SK-N-SH (cell line): Measurements from ENCODE around the gene ASF1B.

Source experiments
- CHD2 ChIP-seq: fragments of 150-350 bp; IDR thresholded peaks from 2 replicates; pipeline ENCODE4 v1.6.1; 2018; ENCODE audit warnings: low read length; ENCODE audit not compliant: partially characterized antibody
- CTCF ChIP-seq: fragments of 200-600 bp; sonication (generic); IDR thresholded peaks from 2 replicates; pipeline ENCODE4 v1.6.1; 2017; ENCODE audit warnings: antibody characterized with exemption, mild to moderate bottlenecking, moderate library complexity
- EZH2phosphoT487 ChIP-seq: fragments of 200-600 bp; sonication (generic); IDR thresholded peaks from 2 replicates; pipeline ENCODE4 v1.6.1; 2017; ENCODE audit warnings: low read depth, mixed run types, mild to moderate bottlenecking, antibody characterized with exemption, moderate library complexity, borderline replicate concordance
- FOXJ3 ChIP-seq: sonication (generic); formaldehyde crosslinking; IDR thresholded peaks from 2 replicates; pipeline ENCODE4 v1.5.1; 2020; ENCODE audit warnings: mild to moderate bottlenecking, missing genetic modification reagents
- FOXM1 ChIP-seq: IDR thresholded peaks from 2 replicates; pipeline ENCODE4 v1.4.0; 2012; ENCODE audit warnings: low read depth, mild to moderate bottlenecking
- JUND ChIP-seq: IDR thresholded peaks from 2 replicates; pipeline ENCODE4 v1.4.0; 2012
- MAX ChIP-seq: IDR thresholded peaks from 2 replicates; pipeline ENCODE4 v1.4.0; 2012; ENCODE audit warnings: low read depth
- MXI1 ChIP-seq: IDR thresholded peaks from 2 replicates; pipeline ENCODE4 v1.6.1; 2012; ENCODE audit warnings: mild to moderate bottlenecking, low read depth, low read length, improper control_type of control experiment
- POLR2AphosphoS5 ChIP-seq: IDR thresholded peaks from 2 replicates; pipeline ENCODE4 v1.6.1; 2012; ENCODE audit warnings: low read depth, low read length
- SIN3A ChIP-seq: IDR thresholded peaks from 2 replicates; pipeline ENCODE4 v1.6.1; 2012; ENCODE audit warnings: low read depth, mild to moderate bottlenecking, low read length, moderate library complexity, borderline replicate concordance
- TCF12 ChIP-seq: IDR thresholded peaks from 2 replicates; pipeline ENCODE4 v1.4.0; 2012
- TEAD4 ChIP-seq: IDR thresholded peaks from 2 replicates; pipeline ENCODE4 v1.4.0; 2012; ENCODE audit warnings: mild to moderate bottlenecking, borderline replicate concordance; ENCODE audit not compliant: insufficient read depth
- TF ChIP-seq, protein P1 (sequence below): IDR thresholded peaks from 2 replicates; pipeline ENCODE4 v1.6.1; 2012; ENCODE audit warnings: mild to moderate bottlenecking, low read depth, low read length, moderate library complexity
- TF ChIP-seq, protein P2 (sequence below): IDR thresholded peaks from 2 replicates; pipeline ENCODE4 v1.4.0; 2012; ENCODE audit warnings: low read depth, borderline replicate concordance

DNA sequence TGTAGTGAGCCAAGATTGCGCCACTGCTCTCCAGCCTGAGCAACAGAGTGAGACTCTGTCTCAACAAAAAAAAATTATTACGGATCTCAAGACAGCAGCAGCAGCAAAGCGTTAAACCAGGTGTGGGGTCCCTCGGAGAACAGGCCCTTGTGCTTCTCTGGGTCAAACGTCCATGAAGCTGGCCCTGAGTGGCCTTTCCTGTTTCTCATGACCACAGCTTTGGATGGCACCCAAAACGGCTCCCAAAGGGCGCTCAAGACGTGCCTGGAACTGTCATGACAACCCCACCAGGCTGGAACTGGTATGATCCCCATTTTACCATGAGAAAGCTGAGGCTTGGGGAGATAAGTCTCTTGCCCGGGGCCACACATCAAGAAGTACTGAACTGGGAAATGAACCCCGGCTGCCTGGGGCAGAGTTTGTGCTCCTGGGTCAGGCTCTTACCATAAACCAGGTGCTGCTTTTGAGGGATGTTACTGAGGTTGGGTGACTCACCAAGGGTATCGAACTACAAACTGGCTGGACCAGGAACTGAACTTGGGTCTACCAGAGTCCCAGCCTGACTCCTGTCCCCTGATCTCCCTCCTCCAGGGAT lies 34.2 kb downstream of the ASF1B start:
- TF ChIP-seq POLR2AphosphoS5 (no peak), CTCF (no peak), MAX (no peak), JUND (no peak), EZH2phosphoT487 (no peak), CHD2 (no peak), FOXM1 (no peak), SIN3A (no peak), TEAD4 (no peak), TCF12 (no peak), MXI1 (no peak), FOXJ3 (CRISPR knock-in tag) (no peak)
- TF ChIP-seq, protein P1, sequence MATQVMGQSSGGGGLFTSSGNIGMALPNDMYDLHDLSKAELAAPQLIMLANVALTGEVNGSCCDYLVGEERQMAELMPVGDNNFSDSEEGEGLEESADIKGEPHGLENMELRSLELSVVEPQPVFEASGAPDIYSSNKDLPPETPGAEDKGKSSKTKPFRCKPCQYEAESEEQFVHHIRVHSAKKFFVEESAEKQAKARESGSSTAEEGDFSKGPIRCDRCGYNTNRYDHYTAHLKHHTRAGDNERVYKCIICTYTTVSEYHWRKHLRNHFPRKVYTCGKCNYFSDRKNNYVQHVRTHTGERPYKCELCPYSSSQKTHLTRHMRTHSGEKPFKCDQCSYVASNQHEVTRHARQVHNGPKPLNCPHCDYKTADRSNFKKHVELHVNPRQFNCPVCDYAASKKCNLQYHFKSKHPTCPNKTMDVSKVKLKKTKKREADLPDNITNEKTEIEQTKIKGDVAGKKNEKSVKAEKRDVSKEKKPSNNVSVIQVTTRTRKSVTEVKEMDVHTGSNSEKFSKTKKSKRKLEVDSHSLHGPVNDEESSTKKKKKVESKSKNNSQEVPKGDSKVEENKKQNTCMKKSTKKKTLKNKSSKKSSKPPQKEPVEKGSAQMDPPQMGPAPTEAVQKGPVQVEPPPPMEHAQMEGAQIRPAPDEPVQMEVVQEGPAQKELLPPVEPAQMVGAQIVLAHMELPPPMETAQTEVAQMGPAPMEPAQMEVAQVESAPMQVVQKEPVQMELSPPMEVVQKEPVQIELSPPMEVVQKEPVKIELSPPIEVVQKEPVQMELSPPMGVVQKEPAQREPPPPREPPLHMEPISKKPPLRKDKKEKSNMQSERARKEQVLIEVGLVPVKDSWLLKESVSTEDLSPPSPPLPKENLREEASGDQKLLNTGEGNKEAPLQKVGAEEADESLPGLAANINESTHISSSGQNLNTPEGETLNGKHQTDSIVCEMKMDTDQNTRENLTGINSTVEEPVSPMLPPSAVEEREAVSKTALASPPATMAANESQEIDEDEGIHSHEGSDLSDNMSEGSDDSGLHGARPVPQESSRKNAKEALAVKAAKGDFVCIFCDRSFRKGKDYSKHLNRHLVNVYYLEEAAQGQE: no peak
- TF ChIP-seq, protein P2, sequence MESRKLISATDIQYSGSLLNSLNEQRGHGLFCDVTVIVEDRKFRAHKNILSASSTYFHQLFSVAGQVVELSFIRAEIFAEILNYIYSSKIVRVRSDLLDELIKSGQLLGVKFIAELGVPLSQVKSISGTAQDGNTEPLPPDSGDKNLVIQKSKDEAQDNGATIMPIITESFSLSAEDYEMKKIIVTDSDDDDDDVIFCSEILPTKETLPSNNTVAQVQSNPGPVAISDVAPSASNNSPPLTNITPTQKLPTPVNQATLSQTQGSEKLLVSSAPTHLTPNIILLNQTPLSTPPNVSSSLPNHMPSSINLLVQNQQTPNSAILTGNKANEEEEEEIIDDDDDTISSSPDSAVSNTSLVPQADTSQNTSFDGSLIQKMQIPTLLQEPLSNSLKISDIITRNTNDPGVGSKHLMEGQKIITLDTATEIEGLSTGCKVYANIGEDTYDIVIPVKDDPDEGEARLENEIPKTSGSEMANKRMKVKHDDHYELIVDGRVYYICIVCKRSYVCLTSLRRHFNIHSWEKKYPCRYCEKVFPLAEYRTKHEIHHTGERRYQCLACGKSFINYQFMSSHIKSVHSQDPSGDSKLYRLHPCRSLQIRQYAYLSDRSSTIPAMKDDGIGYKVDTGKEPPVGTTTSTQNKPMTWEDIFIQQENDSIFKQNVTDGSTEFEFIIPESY: no peak
